ENCODE results near the gene CSNK1D.

Gene CSNK1D

DNA sequence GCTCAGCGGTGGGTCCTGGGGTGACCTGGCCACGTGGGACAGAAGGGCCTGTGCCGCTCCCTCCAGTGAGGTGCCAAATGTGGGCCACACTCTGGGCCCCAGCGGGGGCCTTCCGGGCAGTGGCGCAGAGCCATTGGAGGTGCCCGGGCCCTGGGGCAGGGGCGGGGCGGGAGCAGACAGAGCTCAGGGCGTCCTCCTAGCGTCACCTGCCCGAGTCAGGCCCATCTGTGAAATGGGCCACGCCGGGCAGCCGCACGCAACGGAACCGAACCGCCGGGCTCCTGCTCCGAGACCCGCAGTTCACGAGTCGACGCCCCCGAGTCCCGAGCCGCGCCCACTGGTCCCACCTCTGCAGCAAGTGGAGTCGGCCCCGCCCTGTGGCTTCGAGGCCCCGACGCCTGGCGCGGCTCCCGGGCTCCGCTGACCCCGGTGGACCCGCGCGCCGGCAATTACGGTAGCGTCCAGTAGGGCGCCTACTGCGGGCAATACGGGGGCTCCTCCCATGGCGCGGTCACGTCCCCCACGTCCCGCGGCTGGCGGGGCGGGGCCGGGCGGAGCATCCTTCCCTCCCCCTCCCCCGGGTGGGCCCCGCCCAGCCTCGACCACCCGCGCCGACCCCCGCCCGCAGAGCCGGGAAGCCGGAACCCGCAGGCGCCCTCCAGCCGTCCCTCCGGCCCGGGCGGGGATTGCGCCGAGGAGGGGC lies 42.7 kb downstream of the CSNK1D start:
- peak in 1 of 2 donors; percentile 39 for DNase-seq (ENCODE audit: low read depth in 1 of 2, low spot score in 1 of 2)

DNA sequence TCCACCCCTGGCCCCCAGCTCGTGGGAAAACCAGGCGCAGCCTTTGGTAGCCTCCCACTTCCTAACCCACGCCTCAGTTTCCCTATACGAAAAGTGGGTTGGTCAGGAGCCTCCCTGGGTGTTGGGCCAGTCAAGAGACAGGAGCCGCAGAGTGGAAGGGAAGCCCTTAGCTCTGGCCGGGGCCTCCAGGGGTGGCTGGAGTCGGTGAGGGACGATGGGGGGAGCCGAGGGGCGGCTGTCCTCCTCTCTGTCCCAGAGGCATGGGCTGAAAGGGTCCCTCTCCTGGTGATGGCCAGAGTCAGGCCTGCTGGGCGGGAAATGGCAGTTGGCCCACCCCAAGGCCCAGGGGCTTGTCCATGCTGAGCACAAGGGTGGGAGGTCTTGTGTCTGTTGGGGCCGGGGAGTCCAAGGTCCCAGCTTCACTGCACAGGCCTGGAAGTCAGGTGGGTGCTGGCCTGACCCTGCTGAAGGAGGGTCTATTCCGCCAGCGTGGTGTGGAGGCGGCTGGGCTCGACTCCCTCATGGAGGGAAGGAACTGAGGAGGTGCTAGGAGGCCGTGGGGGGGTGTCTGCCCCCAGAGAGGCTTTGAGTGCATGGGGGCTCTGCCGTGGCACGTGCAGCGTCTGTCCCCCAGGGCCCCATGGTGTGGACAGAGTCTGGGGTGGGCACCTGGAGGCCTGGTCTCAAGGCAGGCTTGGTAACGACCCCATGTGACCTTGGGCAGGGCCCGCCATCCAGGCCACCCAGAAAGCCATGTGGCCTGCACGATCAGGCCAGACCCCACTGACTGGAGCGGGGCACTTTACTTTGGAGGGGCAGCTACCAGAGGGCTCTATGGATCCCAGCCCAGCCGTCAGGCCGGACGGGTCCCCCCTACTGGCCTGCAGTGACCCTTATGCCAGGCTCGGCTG lies 43.5 kb downstream of the CSNK1D start:
- no peak for DNase-seq (ENCODE audit: low read depth in 1 of 2, low spot score in 1 of 2)

DNA sequence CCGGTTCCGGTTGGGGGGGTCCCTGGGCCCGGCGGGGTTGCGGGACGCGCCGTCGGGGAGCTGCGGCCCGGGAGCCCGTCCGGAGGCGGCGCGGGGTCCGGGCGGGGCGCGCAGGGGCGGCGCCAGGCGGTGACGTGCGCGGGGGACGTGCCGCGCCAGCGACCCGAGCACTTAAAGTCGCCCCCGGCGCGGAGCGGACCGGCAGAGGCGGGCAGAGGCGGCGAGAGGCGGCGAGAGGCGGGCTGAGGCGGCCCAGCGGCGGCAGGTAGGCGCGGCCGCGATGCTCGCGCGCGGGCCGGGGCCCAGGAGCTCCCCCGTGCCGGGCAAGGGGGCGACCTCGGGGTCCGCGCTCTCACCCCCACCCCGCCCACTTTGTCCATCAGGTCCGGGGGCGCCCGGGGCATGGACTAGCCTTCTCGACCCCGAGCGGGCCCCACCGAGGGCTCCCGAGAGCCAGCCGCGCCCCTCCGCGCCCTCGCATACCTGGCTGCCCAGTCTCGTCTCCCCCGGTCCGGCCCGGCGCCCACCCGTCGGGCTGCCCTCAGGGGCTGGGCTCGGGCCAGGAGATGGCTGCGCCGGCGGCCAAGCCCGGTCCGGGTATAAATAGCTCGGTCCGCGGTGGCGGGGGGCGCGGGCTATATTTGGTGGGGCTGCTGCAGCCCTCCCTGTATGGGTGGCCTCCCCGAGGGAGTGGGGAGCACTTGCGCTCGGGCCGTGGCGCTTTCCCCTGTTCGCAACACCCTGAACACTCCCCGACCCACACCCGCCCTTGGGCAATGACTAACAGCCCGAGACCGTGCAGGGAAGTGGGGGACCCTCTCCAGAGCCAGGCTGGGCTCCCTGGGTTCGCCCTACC lies 44.4 kb downstream of the CSNK1D start, which contains the start of gene SLC16A3:
Gene SLC16A3 (plus strand): TSS at position 201 of the 856 bp plus-strand sequence. CDS start 6,967 bp downstream, outside the sequence.
- DNase-seq (ENCODE audit: low read depth in 1 of 2, low spot score in 1 of 2): peak in 1 of 2 donors; percentile 53

DNA sequence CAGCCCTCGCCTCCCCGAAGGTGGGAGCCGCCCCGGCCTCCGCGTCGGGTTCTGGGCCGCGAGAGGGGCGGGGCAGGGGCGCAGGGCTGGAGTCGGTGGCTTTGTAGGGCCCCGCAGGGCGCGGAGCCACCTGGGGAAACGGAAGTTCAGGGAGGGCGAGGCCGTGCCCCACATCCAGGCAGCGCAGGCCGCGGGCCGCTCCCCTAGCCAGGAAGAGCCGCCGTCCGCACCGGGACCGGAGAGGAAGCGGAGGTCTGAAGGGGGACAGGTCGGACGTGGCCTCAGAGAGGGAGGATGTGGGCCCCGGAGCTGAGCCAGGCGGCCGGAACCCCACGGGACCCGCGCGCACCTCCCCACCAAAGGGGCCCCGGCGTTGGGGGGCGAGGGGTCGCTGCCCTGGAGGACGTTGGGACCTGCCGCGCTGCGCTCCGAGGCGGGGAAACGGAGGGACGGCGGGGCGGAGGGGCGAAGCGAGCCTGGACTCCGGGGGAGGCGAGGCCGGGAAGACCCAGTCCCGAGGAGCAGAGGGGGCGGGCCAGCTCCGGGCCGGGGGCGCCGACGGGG lies 45.1 kb downstream of the CSNK1D start:
- DNase-seq (ENCODE audit: low read depth in 1 of 2, low spot score in 1 of 2): no peak

DNA sequence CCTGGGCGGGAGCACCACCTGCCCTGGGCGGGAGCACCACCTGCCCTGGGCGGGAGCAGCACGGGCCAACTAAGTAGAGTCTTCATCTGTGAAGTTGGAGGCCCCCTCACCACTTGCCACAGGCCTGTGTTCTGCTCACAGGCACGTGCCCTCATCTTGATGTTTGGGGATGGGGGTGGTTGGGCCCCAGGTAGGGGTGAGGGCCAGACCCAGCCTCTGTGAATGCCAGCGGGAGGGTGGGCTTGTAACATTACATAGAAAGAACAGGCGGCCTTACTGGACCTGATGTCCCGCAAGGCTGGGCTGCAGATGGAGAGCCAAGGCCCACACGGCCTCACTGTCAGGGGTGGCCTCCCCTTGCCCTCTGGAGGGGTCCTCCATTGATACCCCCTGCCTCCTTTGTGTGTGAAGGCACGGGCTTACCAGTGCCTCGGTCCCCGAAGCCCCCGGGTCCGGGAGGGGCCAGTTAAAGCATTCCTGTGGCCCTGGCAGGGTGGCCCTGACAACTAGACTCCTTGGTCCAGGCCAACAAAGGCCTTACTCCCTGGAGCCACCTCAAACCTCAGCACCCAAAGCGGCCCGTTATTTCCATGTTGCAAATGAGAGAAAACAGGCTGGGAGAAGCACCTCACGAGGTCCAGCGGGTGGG lies 45.7 kb downstream of the CSNK1D start:
- DNase-seq (ENCODE audit: low read depth in 1 of 2, low spot score in 1 of 2): no peak

DNA sequence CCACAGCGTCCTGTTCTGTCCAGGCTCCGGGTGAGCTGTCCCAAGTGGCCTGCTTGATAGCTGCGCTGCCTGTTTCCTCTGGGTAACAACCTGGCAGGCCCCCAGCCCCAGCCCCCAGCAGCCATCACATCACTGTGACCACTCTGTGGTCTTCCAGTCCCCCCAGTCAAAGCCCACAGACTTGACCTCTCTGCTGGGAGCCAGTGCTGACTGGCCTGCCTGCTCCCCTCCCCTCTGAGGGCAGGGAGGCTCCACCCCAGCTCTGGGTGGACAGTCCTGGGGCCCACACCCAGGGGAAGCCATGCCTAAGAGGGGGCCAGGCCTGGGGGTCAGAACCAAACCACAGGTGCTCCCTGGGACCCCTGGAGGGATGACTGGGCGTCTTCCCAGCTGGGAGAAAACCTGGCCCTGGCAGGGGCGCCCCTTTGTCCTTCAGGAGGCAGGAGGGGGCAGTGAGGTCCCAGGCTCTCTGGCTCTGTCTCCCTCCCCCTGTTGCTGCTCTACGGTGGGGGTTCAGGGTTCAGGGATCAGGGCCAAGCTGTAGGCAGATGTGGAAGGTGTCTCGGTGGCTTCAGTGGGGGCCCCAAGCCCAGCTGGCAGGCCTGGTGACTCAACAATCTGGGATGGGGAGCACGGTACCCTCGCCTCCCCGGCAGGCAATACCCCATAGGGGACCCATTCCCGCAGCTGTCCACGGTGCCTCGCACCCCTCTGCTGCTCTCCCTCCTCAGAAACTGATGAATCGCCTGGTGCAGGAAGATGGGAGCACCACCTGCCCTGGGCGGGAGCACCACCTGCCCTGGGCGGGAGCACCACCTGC lies 46.5 kb downstream of the CSNK1D start:
- DNase-seq (ENCODE audit: low read depth in 1 of 2, low spot score in 1 of 2): no peak

DNA sequence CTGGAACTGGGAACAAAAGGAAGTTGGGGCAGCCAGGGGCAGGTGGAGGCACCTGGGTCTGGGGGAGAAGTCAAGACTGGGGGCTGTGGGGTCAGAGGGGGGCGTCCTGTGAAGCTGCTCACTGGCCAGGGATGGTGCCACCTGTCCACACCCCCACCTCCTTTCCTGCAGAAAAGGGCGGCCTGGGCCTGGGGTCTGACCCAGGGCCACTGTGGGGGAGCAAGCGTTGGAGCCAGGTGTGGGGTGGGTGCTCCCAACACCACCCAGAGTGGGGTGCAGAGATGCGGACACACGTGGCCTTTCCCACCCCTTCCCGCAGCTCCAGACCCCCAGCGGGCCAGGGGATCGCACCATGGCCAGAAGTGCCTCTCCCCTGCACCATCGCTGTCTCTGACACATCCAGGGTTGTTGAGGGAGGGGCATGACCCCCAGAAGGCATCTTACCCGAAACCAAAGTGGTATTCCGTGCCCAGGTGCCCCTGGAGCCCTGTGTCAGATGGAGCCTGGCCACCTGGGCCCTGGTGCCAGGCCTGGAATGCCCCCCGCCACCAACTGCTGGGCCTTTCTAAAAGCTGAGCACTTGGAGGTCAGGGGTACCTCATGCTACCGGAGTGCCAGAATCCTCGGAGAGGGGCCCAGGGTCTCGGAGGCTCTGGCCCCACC lies 47.2 kb downstream of the CSNK1D start:
- DNase-seq (ENCODE audit: low read depth in 1 of 2, low spot score in 1 of 2): no peak

DNA sequence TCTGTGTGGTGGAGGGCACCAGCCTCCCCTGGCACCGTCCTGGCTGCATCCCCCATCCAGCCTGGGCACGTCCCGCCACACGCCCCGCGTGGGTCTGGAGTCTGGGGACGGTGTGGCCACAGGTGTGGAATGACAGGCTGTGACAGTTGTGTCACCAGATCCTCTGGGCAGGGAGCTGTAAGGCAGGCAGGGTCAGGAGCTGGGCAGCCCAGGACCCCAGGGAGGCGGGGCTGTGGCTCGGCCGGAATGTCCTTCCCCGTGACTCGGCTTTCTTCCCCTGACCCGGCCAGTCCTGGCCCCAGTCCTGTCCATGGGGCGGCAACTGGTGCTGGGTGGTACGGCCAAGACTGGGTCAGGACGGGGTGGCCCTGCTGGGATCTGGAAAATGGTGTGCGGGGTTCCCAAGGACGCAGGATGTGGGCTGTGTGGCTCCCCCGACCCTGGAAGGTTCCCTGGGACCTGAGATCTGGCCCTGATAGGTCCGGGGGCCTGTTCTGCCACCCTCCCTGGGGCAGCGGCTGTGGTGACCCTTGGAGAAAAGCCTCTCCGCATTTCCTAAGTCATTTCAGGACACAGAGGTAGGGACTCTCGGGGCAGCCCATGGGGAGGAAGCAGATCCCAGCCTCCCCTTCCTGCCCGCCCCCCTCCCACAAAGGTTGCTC lies 48.0 kb downstream of the CSNK1D start:
- DNase-seq (ENCODE audit: low read depth in 1 of 2, low spot score in 1 of 2): no peak

DNA sequence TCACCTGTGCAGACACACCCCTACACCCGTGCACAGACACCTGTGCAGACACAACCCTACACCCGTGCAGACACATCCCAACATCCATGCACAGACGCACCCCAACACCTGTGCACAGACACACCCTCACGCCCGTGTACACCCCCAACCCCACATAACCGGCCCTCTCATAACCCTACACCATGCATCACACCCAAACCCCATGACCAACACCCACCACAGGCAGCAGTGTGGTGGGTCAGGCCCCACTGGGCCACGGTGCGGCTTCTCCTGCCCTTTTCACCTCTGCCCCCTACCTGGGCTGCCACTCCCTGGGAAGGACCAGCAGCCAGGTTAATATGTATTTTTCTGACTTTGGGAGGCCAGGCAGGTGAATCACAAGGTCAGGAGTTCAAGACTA lies 48.8 kb downstream of the CSNK1D start:
- no peak for DNase-seq (ENCODE audit: low read depth in 1 of 2, low spot score in 1 of 2)

DNA sequence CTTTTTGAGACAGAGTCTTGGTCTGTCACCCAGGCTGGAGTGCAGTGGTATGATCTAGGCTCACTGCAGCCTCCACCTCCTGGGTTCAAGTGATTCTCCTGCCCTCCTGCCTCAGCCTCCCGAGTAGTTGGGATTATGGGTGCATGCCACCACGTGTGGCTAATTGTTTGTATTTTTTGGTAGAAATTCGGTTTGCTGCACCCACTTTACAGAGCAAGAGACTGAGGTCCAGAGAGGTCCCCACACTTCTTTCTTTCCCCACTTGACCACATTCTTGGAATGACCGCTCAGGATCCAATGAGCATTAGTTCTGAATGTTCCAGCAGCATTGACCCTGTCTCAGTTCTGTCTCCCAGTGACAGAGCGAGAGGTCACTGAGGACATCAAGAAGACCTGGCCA lies 50.0 kb downstream of the CSNK1D start:
- DNase-seq (ENCODE audit: low read depth in 1 of 2, low spot score in 1 of 2): no peak

DNA sequence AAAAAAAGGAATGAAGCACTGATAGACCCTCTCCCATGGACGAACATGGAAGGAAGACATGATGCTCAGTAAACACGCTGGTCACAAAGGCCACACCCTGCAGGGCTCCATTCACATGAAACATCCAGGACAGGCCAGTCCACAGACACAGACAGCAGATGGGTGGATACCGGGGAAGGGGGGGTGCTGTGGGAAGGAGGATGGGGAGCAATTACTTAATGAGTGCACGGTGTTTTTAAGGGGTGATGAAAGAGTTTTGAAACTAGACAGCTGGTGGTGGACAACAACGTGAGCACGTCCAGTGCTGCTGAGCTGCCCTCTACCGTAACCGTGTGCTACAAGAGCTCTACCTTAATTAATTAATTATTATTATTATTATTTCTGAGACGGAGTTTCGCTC lies 50.7 kb downstream of the CSNK1D start:
- DNase-seq (ENCODE audit: low read depth in 1 of 2, low spot score in 1 of 2): no peak

DNA sequence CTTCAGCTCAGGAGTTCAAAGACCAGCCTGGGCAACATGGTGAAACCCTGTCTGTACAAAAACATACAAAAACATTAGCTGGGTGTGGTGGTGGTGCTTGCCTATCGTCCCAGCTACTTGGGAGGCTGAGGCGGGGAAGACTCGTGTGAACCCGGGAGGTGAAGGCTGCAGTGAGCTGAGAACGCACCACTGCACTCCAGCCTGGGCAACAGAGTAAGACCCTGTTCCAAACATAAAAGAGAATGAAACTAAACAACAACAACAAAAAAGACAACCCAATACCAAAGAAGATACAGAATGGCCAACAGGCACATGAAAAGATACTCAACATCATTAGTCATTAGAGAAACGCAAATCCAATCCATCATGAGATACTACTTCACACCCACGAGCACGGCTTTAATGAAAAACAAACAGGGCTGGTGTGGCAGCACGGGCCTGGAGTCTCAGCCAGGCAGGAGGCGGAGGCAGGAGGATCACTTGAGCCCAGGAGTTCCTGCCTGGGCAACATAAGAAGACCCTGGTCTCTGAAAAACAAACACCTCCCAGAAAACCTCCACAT lies 52.1 kb downstream of the CSNK1D start:
- no peak for DNase-seq (ENCODE audit: low read depth in 1 of 2, low spot score in 1 of 2)

DNA sequence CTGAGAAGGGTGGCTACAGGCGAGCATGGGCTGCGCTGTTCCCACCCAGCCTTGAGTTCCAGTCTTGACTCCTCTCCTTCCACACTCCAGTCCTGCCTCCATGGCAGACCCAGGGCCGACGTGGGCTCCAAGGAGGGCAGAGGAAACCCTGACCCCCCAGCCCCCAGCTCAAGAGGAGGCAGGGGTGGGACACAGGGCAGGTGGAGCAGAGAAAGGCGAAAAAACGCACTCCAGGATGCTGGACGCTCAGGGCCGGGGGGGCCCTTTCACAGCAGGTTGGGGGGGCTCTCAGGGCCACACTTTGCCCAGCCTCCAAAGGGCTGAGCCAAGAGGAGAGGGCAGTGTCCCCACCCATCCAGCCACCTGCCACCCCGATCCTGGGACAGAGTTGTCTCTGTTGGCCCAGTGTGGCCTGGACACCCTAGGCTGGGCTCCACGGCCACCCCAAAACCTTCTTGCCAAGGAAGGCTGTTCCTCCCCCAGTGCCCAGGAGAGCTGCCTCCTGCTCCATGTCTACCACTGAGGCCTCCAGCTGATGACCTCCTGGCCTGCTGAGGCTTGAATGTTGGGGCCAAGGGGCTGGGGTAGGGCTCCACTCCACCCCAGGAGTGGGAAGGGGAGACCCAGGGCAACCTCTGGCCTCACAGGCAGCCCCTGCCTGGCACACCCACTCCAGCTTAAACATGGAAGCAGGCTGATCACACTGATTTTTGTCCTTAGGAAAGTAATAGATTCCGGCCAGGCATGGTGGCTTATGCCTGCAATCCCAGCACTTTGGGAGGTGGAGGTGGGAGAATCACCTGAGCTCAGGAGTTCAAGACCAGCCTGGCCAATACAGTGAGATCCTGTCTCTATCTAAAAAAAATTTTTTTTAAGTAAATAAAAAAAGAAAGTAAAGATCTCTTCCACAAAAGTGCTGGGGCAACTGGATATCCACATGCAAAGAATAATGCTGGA lies 53.5 kb downstream of the CSNK1D start:
- DNase-seq (ENCODE audit: low read depth in 1 of 2, low spot score in 1 of 2): no peak

DNA sequence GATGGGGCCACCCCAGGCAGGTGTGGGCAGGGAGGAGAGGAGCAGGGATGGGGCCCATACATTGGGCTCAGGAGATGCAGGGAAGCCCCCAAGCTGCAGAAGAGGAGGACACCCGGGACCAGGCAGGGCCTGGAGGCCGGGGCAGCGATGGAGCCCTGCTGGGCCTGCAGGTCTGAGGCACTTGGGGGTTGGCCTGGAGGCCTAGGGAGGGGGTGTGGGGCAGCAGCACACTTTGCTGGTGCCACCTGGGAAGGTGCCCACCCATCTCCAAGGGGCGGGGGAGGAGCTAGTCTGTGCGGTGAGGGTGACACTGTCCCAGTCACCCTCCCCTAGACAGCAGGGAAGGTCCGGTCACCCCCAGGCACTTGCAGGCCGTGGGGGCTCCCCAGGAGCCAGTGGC lies 54.4 kb downstream of the CSNK1D start:
- DNase-seq (ENCODE audit: low read depth in 1 of 2, low spot score in 1 of 2): no peak

DNA sequence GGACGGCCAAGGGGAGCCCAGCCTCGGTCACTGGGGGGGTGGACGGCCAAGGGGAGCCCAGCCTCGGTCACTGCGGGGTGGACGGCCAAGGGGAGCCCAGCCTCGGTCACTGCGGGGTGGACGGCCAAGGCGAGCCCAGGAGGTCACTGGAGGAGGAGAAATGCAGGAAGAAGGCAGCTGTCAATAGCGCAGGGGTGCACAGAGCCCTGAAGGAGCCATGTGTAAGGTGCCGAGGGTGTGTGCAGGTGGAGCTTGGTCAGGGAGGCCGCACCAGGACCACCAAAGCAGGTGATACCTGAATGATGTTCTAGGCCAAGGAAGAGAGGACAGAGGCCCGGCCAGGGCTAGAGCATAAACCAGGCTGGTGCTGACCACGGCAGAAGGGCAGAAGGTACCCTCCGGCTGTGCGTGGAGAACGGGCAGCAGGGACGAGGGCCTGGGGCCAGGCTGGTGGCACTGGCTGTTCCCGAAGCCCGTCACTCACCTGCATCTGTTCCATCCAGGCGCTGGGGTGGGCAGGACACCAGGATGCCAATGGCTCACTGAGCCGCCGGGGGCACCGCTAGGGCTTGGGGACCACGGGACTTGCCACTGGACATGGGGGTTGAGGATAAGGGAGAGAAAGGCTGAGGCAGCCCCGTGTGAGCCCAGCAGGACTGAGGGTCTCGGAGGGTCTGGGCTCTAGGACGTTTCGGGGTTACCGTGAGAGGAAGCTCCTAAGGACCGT lies 55.0 kb downstream of the CSNK1D start:
- DNase-seq (ENCODE audit: low read depth in 1 of 2, low spot score in 1 of 2): no peak

DNA sequence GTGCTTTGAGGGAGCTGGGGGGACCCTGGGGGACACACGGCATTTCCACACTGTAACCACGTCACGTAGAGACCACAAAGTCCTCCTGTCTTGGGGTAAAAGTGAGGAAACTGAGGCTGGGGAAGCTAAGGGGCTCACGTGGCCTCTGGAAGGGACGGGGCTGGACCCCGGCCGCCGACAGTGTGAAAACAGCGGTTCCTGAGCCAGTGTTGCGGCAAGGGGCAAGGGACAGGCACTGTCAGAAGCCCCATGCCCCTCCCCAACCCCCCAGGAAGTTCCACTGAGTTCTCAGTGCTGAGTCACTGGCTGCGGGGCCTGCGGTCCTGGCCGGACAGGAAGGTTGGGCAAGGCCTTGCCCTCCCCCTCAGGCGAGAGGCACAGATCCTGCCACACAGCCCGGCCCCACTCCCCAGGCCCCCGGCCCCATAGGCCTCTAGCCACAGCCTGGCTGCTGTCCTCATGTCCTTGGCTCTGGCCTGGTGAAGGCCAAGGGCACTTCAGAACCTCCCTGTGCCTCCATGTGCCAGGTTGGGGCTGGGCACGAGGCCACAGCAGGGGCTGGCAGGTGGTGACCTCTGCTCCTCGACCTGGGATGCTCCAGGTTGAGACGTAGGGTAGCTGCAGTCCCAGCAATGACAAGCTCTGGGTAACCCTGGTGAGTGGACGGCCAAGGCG lies 55.8 kb downstream of the CSNK1D start:
- DNase-seq (ENCODE audit: low read depth in 1 of 2, low spot score in 1 of 2): no peak

All from activated T-helper 1 cell treated with anti-CD3 and anti-CD28 coated beads, Interleukin-2, amount 50 U/mL, for 16 hours (primary cell).